Measurements from ENCODE around the gene NTM. TPM values are rescaled to one million over a fixed set of nuclear protein-coding genes. Genes with fewer than 3 reads are reported as not detected.

Gene NTM
- total RNA-seq, 2 donors from 2014 or later: not detected

DNA sequence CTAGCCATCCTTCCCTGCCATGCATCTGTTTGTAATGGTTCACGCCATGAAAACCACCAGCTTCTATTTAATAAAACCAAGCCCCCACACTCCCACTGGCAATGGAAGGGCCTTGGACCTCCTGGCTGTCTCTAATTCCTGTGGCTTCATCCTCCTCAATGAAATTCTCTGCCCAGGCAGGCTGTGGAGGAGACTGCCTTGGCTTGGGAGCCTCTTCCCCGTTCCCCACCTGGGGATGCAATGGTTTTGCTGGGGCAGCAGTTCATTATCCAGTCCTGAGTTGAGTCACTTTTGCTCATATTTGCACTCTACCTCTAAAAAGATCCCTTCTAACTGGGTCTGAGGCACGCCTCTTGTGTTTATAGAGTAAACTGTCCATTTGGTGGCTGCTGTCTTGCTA, 515.8 kb downstream of the NTM start:
- DNase-seq (no peak), ATAC-seq (replicated peaks in 1 of 2) (no peak)
- no peak overlapping the region for H3K4me3 Mint-ChIP-seq
- peaks cover 0 to 1% of the 10 kb centered on the region in 2 donors for H3K9me3 Mint-ChIP-seq
- no peak overlapping the region for H3K27ac Mint-ChIP-seq
- H3K27me3 Mint-ChIP-seq (ENCODE audit: low read depth): no peaks in the 10 kb centered on the region
- no peaks in the 10 kb centered on the region for H3K36me3 Mint-ChIP-seq (ENCODE audit: insufficient read depth in 2 of 2)
- no peaks in the 10 kb centered on the region for H3K4me1 Mint-ChIP-seq (ENCODE audit: low read depth)

DNA sequence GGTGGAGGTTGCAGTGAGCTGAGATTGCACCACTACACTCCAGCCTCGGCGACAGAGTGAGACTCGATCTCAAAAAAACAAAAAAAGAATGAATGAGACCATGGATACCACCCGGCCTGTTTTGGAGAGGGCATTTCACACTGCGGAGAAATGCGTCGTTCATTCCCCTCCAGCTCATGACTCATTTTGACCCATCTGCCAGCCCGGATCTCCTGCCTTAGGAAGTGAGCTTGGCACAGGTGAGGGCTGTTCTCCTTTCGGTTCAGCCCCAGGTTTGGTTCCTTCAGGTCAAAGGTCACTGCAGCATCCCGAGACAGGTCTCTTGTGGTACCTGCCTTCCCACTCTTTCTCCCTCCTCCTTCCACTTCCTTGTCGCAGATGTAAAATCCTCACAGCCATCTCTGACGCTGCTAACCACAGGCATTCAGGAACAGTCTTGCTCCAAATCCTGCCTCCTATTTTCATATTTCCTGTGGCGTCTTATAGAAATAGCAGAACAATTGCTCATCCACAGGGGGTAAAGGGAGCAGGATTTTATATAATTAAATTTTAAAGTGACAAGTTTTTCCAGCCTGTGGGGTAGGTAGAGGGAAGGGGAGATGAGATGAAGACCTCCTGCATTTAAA, 517.9 kb downstream of the NTM start:
- H3K4me1 Mint-ChIP-seq (ENCODE audit: low read depth): no peaks in the 10 kb centered on the region
- ATAC-seq (replicated peaks in 1 of 2): no peak
- H3K4me3 Mint-ChIP-seq: no peak overlapping the region
- H3K36me3 Mint-ChIP-seq (ENCODE audit: insufficient read depth in 2 of 2): no peaks in the 10 kb centered on the region
- no peaks in the 10 kb centered on the region for H3K27me3 Mint-ChIP-seq (ENCODE audit: low read depth)
- H3K9me3 Mint-ChIP-seq: no peaks in the 10 kb centered on the region
- no peak overlapping the region for H3K27ac Mint-ChIP-seq
- DNase-seq: no peak

- no peaks in the 10 kb centered on the region for H3K4me1 Mint-ChIP-seq (ENCODE audit: low read depth)
- no peaks in the 10 kb centered on the region for H3K9me3 Mint-ChIP-seq
Measured at GRCh38 chr11:131889146-131889577, 518.7 kb downstream of the NTM start.

DNA sequence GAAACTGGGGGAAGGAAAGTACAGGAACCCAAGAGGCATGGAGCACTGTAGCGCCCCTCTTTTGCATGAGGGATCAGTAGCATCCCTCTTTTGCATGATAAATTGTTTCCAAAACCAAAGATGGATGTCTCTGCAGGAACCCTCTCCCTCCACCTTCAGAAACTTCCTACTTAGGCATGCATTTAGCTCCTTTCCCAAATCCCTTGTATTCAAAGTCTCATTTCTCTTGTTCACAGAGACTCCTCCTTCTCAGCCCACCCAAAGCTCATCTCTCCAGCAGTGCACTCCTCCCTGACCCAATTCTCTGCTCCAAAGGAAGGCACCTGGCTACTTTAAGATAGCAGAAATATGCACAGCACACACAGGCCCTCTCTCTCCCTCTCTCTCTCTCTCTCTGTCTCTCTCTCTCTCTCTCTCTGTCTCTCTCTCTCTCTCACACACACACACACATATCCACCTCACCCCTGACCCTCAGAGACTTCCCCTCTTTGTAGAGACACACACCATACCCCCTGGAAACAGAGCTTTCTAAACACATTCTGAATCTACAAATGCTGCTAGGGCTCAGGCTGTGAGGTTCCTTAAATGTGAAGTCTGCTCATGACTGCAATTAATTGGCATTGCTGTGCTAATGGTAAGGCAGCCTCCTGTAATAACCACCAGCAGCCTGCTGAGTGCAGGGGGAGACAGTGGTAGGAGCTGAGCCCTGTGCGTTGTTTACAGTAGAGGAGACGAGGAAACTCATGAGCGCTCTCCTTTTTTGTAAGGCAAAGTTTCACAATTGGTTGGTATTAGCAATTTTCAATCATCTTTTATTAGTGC, 519.6 kb downstream of the NTM start:
- no peak overlapping the region for H3K27ac Mint-ChIP-seq
- no peaks in the 10 kb centered on the region for H3K36me3 Mint-ChIP-seq (ENCODE audit: insufficient read depth in 2 of 2)
- no peak overlapping the region for H3K4me3 Mint-ChIP-seq
- ATAC-seq (replicated peaks in 1 of 2) (no peak), DNase-seq (no peak)
- no peaks in the 10 kb centered on the region for H3K4me1 Mint-ChIP-seq (ENCODE audit: low read depth)
- no peaks in the 10 kb centered on the region for H3K9me3 Mint-ChIP-seq
- no peaks in the 10 kb centered on the region for H3K27me3 Mint-ChIP-seq (ENCODE audit: low read depth)

More at GRCh38 chr11:131889146-131889577, 518.7 kb downstream of the NTM start:
- Mint-ChIP-seq H3K27ac (no peak overlapping the region), H3K27me3 (ENCODE audit: low read depth) (no peaks in the 10 kb centered on the region), H3K36me3 (ENCODE audit: insufficient read depth in 2 of 2) (no peaks in the 10 kb centered on the region), H3K4me3 (no peak overlapping the region)
- ATAC-seq (replicated peaks in 1 of 2) (no peak), DNase-seq (no peak)

GRCh38 chr11:131893103-131893890, 522.9 kb downstream of the NTM start:
- Mint-ChIP-seq H3K36me3 (ENCODE audit: insufficient read depth in 2 of 2) (no peaks in the 10 kb centered on the region), H3K4me3 (no peak overlapping the region), H3K27ac (no peak overlapping the region), H3K27me3 (ENCODE audit: low read depth) (no peaks in the 10 kb centered on the region), H3K9me3 (peaks cover under 1% of the 10 kb centered on the region in 2 donors), H3K4me1 (ENCODE audit: low read depth) (no peaks in the 10 kb centered on the region)
- DNase-seq: no peak
- no peak for ATAC-seq (replicated peaks in 1 of 2)

DNA sequence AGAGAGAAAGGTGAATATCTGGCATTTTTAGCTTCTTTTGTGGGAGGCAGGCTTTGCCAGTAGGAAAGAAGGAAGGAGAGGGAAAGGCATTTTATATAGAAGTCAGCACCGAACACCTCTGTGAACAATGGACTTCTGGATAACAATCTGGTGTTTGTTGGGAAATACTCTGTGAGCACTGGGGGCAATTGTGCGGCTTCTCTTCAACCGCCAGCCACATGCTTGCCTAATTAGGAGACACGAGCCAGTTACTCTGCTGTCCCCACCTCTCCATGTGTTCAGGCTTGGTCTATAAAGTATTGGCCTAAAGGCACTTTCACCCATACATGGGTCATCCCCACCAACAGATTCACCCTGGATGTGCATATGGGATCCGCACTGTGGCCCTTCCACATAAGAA, 523.6 kb downstream of the NTM start:
- Mint-ChIP-seq H3K27ac (no peak overlapping the region), H3K4me1 (ENCODE audit: low read depth) (no peaks in the 10 kb centered on the region), H3K9me3 (peaks cover 2 to 3% of the 10 kb centered on the region in 2 donors), H3K27me3 (ENCODE audit: low read depth) (no peaks in the 10 kb centered on the region), H3K36me3 (ENCODE audit: insufficient read depth in 2 of 2) (no peaks in the 10 kb centered on the region), H3K4me3 (no peak overlapping the region)
- ATAC-seq (replicated peaks in 1 of 2): no peak
- no peak for DNase-seq

GRCh38 chr11:131894615-131895544, 524.5 kb downstream of the NTM start:
- H3K4me1 Mint-ChIP-seq (ENCODE audit: low read depth): no peaks in the 10 kb centered on the region
- no peaks in the 10 kb centered on the region for H3K36me3 Mint-ChIP-seq (ENCODE audit: insufficient read depth in 2 of 2)
- H3K4me3 Mint-ChIP-seq: no peak overlapping the region
- no peak overlapping the region for H3K27ac Mint-ChIP-seq
- no peaks in the 10 kb centered on the region for H3K27me3 Mint-ChIP-seq (ENCODE audit: low read depth)
- H3K9me3 Mint-ChIP-seq: peaks cover 2 to 3% of the 10 kb centered on the region in 2 donors
- DNase-seq (no peak), ATAC-seq (replicated peaks in 1 of 2) (no peak)

DNA sequence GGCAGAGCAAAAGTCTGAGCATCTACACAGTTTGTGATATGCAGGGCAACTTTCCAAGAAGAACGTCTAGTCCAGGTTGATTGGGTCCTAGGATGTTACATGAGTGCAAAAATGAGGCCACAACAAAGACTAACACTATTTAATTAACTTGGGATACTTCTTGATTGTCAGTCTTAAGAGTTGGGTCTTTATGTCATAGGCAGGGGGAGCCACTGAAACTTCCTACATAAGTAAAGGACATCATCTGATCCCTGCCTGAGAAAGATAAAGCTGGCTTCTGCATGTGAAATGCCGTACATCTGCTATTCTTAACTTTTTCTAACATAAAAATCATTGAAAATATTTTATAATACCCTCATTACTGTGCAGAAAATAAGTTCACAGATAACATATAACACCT, 525.5 kb downstream of the NTM start:
- H3K4me3 Mint-ChIP-seq: no peak overlapping the region
- H3K9me3 Mint-ChIP-seq: peaks cover 2 to 3% of the 10 kb centered on the region in 2 donors
- H3K27ac Mint-ChIP-seq: no peak overlapping the region
- no peaks in the 10 kb centered on the region for H3K36me3 Mint-ChIP-seq (ENCODE audit: insufficient read depth in 2 of 2)
- DNase-seq (no peak), ATAC-seq (replicated peaks in 1 of 2) (no peak)
- H3K4me1 Mint-ChIP-seq (ENCODE audit: low read depth): no peaks in the 10 kb centered on the region
- H3K27me3 Mint-ChIP-seq (ENCODE audit: low read depth): no peaks in the 10 kb centered on the region

GRCh38 chr11:131896978-131897615, 526.7 kb downstream of the NTM start:
- Mint-ChIP-seq H3K9me3 (peaks cover 2 to 3% of the 10 kb centered on the region in 2 donors), H3K27ac (no peak overlapping the region), H3K4me3 (no peak overlapping the region), H3K27me3 (ENCODE audit: low read depth) (no peaks in the 10 kb centered on the region), H3K36me3 (ENCODE audit: insufficient read depth in 2 of 2) (no peaks in the 10 kb centered on the region), H3K4me1 (ENCODE audit: low read depth) (no peaks in the 10 kb centered on the region)
- ATAC-seq (replicated peaks in 1 of 2) (no peak), DNase-seq (no peak)

DNA sequence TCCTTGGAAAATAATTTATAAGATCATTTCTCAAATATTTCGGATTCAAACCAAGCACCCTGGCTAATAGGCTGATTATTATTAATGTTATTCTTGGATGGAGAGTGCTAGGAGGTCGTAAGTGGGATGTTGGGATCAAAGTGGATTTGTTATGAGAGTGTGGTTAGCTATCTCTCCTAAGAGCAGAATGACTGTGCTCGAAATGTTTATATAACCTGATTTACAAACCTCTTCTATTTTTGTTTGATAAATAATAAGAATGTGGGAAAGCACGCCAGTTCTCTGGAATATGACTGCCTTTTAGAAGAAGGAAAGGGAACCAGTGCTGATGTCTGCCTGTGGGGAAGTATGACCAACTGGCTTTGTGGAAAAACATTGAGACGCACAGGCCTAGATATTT, 527.5 kb downstream of the NTM start:
- H3K4me3 Mint-ChIP-seq: no peak overlapping the region
- DNase-seq (no peak), ATAC-seq (replicated peaks in 1 of 2) (no peak)
- no peak overlapping the region for H3K27ac Mint-ChIP-seq
- H3K4me1 Mint-ChIP-seq (ENCODE audit: low read depth): no peaks in the 10 kb centered on the region
- H3K36me3 Mint-ChIP-seq (ENCODE audit: insufficient read depth in 2 of 2): no peaks in the 10 kb centered on the region
- peaks cover 2 to 3% of the 10 kb centered on the region in 2 donors for H3K9me3 Mint-ChIP-seq
- no peaks in the 10 kb centered on the region for H3K27me3 Mint-ChIP-seq (ENCODE audit: low read depth)

- ATAC-seq (replicated peaks in 1 of 2) (no peak), DNase-seq (no peak)
- Mint-ChIP-seq H3K4me1 (ENCODE audit: low read depth) (no peaks in the 10 kb centered on the region), H3K4me3 (no peak overlapping the region), H3K27ac (no peak overlapping the region), H3K9me3 (peaks cover 2 to 3% of the 10 kb centered on the region in 2 donors), H3K27me3 (ENCODE audit: low read depth) (no peaks in the 10 kb centered on the region), H3K36me3 (ENCODE audit: insufficient read depth in 2 of 2) (no peaks in the 10 kb centered on the region)
Measured at GRCh38 chr11:131898949-131899348, 528.5 kb downstream of the NTM start.

- ATAC-seq (replicated peaks in 1 of 2): no peak
- Mint-ChIP-seq H3K36me3 (ENCODE audit: insufficient read depth in 2 of 2) (no peaks in the 10 kb centered on the region), H3K27me3 (ENCODE audit: low read depth) (no peaks in the 10 kb centered on the region), H3K4me1 (ENCODE audit: low read depth) (no peaks in the 10 kb centered on the region), H3K4me3 (no peak overlapping the region), H3K27ac (no peak overlapping the region), H3K9me3 (peaks cover 2 to 3% of the 10 kb centered on the region in 2 donors)
- DNase-seq: no peak
Measured at GRCh38 chr11:131899950-131900580, 529.6 kb downstream of the NTM start.

All from activated T-cell treated with anti-CD3 and anti-CD28 coated beads, Interleukin-2, amount 50 U/mL, for 72 hours (primary cell).